Measurements from ENCODE around the gene DACT3.

Gene DACT3

DNA sequence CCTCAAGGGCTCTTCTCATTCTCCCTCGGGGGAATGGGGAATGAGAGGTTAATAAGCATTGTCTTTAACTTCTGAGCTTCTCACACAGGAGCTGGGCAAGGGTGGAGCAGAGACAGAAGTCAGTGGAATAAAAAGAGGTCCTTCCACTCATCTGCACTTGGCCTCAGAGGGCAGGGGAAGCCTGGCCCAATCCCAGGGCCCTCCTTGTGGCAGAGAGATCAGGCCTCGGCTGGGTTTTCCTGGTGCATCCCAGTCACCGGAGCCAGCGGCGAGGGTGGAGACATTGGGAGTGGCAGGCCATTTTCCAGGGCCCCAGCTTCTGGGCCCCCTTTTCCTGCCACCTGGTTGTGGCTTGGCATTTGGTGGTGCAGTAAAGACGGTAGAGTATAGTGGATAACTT, 49.2 kb downstream of the DACT3 start:
- no peak for DNase-seq (ENCODE audit: low read depth, low spot score)

DNA sequence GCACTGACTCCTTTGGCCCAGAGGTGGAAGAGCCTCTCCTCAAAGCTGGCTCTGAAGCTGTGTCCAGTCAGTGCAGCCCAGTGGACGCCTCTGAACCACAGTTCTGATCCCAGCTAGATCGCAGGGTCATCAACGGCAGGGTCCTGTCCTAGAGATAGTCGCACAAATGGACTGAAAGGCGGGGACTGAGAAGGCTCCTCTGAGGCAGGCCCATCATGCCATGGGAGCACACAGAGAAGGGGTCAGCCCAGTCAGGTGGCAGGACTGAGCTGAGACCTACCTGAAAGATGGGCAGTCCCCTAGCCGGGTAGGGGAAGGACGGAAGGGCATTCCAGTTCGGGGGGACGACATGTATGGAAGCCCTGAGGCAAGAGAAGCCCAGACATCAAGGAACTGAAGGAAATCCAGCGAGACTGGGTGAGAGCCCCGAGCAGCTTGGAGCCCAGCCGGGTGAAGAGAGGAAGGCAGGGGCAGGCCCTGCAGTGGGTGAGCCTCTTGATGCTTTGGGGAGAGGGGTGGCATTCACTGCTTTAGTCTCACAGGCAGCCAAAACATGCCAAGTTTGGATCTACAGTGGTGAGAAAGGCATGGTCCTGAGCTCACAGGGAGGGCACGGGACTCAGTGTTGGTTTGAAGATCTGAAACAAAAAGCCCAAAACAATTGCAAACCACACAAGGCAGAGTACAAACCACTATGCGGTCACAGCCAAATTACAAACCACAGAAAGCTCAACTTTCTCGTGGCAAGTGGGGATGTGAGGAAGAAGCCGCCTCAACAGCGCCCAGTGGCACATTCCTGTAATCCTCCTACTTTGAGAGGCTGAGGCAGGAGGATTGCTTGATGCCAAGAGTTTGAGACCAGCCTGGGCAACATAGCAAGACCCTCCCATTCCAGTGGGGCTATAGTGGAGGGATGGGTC, 49.9 kb downstream of the DACT3 start:
- DNase-seq (ENCODE audit: low read depth, low spot score) = no peak

DNA sequence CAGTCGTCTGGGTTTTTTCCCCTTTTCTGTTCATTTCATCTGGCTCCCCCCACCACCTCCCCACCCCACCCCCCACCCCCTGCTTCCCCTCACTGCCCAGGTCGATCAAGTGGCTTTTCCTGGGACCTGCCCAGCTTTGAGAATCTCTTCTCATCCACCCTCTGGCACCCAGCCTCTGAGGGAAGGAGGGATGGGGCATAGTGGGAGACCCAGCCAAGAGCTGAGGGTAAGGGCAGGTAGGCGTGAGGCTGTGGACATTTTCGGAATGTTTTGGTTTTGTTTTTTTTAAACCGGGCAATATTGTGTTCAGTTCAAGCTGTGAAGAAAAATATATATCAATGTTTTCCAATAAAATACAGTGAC, 50.6 kb downstream of the DACT3 start:
- DNase-seq (ENCODE audit: low read depth, low spot score) = no peak

DNA sequence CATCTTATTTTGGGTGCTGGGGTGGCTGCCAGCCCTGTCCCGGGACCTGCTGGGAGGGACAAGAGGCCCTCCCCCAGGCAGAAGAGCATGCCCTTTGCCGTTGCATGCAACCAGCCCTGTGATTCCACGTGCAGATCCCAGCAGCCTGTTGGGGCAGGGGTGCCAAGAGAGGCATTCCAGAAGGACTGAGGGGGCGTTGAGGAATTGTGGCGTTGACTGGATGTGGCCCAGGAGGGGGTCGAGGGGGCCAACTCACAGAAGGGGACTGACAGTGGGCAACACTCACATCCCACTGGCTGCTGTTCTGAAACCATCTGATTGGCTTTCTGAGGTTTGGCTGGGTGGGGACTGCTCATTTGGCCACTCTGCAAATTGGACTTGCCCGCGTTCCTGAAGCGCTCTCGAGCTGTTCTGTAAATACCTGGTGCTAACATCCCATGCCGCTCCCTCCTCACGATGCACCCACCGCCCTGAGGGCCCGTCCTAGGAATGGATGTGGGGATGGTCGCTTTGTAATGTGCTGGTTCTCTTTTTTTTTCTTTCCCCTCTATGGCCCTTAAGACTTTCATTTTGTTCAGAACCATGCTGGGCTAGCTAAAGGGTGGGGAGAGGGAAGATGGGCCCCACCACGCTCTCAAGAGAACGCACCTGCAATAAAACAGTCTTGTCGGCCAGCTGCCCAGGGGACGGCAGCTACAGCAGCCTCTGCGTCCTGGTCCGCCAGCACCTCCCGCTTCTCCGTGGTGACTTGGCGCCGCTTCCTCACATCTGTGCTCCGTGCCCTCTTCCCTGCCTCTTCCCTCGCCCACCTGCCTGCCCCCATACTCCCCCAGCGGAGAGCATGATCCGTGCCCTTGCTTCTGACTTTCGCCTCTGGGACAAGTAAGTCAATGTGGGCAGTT, 51.2 kb downstream of the DACT3 start:
- no peak for DNase-seq (ENCODE audit: low read depth, low spot score)

DNA sequence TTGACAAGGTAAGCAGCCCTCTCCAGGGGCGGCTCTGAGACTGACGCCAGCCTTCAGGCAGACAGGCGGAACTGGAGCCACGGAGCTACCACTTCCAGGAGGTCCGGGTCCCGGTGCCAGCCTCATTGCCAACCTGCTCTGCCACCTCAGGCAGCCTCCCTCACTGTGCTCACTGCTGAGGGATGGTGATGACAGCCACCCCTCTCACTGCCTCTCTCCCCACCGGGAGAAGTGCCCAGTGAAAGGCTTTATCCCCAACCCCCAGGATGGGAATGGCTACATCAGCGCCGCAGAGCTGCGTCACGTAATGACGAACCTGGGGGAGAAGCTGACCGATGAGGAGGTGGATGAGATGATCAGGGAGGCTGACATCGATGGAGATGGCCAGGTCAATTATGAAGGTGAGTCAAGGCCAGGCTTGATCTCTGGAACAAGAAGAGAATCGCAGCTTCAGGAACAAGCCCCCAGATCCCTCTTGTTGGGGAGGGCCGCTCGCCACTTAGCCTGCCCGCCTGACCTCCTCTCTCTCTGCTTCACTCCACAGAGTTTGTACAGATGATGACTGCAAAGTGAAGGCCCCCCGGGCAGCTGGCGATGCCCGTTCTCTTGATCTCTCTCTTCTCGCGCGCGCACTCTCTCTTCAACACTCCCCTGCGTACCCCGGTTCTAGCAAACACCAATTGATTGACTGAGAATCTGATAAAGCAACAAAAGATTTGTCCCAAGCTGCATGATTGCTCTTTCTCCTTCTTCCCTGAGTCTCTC, 52.2 kb downstream of the DACT3 start:
- DNase-seq (ENCODE audit: low read depth, low spot score) = no peak

DNA sequence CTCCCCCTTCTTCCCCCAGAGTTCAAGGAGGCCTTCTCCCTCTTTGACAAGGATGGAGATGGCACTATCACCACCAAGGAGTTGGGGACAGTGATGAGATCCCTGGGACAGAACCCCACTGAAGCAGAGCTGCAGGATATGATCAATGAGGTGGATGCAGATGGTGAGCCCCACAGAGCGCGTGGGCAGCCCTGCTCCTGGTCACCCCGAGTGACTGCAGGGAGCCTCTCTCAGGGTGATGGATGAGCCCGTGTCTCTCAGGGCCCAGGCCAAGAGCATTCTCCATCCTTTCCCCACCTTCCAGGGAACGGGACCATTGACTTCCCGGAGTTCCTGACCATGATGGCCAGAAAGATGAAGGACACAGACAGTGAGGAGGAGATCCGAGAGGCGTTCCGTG, 52.8 kb downstream of the DACT3 start:
- no peak for DNase-seq (ENCODE audit: low read depth, low spot score)

DNA sequence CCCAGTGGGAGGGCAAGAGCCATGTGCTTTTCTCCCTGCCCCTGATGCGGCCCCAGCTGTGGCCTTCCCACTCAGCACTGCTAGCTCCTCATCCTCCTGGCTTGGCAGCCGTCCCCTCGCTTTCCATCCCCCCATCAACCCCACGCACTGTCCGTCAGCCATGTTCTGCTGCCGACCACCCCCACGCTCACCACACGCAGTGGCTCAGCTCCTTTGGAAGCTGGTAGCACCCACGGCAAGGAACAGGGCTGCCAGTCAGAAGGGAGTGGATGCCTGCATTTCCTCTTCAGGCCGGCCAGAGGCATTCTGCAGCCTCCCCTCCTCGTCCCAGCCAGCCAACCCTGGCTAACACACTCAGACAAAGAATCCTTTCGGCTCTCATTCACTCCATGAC, 53.5 kb downstream of the DACT3 start:
- no peak for DNase-seq (ENCODE audit: low read depth, low spot score)

DNA sequence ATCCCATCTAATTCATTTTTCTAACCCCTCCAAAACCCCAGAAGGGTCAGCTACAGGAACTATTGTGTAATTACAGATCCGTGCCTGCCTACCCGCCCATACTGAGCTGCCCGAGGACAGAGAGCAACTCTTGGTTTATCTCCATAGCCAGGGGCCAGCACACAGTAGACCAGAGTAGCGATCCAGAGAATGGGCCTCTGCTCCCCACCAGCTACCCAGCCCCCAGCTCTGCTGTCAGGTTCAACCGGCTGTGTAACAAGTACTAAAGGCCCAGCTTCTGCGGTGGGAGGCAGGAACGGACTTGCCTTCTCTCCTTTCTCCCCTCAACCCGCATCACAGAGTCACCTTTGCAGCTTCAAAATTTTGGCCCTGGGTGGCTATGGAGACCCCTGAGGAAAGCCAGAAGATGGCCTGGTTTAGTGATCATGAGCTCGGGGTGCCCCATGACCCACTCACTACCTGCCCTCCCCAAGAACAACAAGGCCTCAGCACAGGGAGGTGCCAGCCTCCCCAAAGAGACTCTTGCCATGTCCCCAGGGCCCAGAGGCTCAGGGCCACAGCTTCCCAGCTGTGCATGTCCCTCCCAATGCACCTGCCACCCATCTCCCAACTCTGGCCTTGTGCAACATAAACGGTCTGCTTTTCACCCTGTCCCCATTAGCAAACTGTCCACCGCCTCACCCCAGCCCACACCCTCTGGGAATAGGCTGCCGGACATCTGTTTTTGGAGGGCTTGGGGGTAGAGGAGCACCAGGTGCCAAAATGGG, 54.1 kb downstream of the DACT3 start:
- no peak for DNase-seq (ENCODE audit: low read depth, low spot score)

DNA sequence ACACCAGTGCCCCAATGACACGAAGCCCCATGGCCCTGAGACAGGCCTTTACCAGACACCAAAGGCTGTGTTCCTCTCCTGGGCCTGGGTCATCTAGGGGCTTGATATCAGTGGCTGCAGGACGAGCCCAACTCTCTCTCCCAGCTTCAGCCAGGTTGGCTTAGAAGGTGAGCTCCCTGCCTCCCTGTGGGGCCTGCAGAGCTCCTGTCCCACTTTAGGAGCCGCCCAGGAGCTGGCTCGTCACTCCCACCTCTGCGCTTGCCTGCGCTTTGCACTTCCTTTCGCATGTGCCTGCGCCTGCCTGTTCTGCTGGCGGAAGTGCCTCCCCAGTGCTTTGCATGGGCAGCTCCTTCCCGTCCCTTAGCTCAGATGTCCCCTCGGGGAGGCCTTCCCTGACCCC, 55.0 kb downstream of the DACT3 start:
- no peak for DNase-seq (ENCODE audit: low read depth, low spot score)

DNA sequence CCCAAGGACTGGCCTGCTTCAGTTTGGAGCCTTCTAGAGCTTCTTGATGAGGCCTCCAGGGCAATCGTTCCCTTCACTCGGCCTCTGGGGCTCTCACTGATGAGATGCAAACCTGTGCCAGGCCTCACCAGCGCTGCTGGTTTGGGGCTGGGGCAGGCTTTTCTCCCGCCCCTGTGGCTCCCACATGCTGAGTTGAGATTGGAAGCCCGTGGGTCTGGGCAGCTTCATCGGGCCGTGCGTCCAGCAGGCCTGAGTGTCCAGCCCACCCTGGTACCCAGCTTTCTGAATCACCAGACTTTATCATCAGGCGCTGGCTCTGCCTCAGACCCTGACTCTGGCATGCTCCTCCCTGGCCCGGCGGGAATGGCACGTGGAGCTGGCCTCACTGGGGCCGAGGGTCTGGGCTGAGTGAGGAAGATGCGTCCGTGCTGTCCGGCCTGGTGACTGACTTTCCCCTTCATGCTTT, 55.6 kb downstream of the DACT3 start:
- DNase-seq (ENCODE audit: low read depth, low spot score) = no peak

DNA sequence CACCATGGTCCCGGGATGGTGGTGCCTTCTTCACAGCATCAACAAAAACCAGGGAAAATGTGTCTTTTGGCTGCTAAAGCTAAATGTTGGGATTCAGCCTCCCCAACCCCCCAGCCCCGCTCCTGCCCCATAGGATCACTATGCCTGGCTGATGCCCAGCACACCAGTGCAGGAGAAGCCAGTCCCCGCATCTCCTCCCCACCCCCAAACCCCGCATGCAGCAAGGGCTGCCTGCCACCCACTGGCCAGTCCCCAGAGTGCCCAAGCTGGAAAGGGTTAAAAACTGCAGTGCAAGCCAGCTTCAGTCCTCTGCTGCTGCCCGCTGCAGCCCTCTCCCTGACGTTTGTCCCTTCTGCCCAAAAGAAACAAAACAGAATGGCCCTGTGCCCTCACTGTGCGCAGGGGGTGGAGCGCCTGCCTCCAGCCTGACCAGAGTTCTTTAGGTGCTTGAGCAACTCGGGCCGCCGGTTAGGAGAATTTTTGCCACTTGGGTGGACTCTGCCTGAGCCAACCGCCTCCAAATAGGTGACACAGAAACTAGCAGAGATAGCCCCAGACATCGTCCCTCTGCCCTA, 56.1 kb downstream of the DACT3 start:
- no peak for DNase-seq (ENCODE audit: low read depth, low spot score)

DNA sequence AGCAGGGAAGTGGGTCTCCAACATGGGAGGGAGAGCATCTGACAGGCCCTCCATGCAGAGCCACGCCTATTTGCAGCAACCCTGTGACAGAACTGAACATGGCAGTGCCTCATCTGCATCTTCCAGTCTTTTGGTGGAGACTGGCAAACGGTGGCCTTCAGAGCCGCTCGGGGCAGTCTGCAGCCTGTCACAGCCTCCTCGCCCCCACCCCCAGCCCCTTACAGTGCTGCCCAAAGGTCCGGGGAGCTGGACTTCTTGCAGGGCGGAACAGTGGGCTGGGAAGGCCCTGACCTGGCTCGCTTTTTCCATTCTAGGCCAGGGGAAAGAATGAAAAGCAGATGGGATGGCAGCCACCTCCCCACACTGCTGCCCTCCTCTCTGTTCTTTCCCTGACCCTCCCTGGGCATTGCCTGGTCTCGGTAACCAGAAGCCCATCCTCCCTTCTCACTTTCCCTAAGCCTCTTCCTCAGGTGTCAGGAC, 57.2 kb downstream of the DACT3 start:
- DNase-seq (ENCODE audit: low read depth, low spot score) = no peak

DNA sequence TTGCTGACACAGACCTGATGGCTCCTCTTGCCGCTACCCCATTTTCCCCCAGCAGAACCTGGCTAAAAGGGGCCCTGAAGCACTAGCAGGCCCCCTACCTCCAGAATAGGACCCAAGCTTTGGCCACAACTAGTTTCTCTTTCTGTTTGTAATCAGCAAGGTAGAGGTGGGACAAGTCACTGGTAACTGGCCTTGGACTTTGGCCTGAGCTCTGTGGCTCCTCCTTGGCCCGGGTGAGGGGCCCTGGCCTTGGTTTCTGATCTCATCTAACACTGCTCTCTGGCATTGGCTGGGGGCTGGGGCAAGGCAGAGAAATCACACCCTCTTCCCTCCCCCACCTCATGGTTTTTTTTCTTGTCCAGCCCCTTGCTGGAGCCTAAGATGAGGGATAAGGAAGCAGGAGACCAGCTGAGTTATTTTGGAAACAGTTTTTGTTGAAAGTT, 57.8 kb downstream of the DACT3 start:
- DNase-seq (ENCODE audit: low read depth, low spot score) = no peak

DNA sequence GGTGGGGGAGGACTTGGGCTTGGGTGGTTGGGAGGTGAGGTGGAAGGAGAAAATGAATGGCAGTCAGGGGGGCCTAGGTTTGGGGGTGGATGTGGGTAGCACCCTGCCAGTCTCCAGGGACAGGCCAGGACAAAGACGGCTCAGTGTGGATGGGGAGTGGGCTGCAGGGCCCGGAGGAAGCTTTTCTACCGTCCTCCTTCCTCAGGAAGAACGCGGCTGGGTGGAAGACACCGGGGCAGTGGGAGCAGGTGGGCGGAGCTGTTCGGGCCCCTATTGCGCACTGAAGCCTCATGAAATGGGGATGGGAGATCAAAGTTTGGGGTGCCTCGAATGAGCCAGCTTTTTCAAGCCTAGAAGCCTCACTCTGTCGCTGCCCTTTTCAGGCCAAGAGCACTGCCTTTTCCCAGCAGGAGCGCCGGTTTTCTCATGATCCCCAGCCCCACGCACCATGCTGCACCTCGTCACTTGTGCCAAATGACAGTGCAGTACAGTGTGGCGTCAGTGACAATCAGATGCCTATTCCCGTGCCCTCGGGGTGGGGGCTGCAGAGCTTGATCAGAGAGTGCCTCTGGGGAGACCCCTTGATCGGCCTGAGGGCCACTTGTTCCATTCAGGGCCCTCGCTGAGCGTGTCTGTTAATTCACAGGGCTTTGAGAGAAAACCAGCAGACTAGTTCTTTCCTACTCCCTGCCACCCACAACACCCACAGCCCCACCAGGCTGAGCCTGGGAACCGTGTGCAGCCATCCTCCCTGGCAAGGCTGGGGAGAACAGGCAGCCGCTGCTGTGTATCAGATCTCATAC, 58.4 kb downstream of the DACT3 start:
- no peak for DNase-seq (ENCODE audit: low read depth, low spot score)

DNA sequence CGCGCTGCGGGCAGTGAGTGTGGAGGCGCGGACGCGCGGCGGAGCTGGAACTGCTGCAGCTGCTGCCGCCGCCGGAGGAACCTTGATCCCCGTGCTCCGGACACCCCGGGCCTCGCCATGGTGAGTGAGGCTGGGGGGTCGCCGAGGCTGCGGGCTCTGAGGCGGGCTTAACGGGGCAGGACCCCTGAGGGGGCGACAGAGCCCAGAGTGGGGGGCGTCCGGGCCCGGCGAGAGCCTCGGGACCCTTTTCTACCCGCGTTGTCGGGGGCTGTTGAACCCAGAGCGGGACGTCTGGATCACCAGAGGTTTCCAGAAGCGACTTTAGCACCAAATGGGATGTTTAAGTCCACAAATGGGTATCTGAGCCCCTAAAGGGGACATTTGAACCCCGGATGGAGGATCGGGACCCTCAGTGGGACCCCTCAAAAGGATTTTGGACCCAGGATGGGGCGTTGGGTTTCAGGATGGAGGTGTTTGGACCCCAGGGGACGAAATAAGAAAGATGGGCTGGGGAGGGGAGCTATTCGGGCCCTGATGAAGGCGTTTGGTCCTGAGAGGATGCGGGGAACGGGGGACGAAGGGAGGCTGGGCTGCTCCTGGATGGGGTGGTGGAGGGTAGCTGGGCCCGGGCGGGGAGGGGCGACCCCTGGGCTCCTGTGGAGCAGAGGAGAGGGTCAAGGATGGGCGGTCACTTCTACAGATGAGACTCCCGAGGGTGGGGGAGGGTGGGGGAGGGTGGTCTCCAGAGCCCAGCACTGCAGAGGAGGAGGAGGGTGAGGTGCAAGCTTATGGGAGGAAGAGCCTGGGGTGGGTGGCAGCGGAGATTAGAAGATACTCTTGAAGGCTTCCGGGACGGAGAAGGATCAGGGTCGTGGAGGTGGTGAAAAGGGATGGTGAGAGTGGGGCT, 59.4 kb downstream of the DACT3 start, which contains the start of gene CALM3:
TSS of gene CALM3 (plus strand) at position 13 of the 907 bp plus-strand sequence. CDS start at position 118, 105 bp downstream.
- no peak for DNase-seq (ENCODE audit: low read depth, low spot score)

DNA sequence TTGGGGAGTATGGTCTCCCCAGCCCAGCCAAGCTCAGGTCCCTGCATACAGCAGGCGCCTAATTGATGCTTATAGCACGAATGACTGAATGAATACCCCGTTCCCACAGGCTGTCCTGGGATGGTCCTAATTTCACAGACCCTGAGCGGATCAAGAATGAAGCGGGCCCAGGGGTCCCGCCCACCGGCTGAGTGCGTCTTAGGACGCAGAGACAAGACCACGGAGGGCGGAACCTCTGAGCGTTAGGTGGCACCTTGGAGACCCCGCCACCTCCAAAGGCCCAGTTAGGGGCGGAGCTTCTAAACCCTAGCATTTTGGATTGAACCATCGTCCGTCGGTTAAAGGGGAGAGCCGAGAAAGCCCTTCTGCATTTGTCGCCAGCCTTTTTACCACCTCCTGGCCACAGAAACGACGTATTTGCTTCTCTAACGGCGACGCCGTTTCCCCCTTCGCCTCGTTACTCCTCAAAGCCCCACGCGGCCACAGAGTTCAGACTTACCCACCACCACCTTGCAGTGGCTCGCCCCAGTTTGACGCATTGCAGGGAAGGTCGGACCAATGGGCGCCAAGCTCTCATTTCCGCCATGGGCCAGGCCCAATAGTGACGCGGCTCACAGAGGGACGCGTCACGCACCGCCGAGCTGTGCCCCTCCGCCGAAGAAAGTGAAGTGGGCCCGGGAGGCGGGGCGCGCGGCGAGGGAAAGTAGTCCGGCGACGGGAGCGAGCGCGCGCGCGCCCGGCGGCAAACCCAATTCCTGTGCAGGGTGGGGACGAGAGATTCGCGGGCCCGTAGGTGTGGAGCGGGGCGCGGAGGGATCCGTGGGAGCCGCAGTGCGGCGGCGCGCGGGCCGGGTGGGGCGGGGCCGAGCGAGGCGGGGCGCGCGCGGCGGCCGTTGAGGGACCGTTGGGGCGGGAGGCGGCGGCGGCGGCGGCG, 60.3 kb downstream of the DACT3 start:
- DNase-seq (ENCODE audit: low read depth, low spot score) = peak; percentile 86

DNA sequence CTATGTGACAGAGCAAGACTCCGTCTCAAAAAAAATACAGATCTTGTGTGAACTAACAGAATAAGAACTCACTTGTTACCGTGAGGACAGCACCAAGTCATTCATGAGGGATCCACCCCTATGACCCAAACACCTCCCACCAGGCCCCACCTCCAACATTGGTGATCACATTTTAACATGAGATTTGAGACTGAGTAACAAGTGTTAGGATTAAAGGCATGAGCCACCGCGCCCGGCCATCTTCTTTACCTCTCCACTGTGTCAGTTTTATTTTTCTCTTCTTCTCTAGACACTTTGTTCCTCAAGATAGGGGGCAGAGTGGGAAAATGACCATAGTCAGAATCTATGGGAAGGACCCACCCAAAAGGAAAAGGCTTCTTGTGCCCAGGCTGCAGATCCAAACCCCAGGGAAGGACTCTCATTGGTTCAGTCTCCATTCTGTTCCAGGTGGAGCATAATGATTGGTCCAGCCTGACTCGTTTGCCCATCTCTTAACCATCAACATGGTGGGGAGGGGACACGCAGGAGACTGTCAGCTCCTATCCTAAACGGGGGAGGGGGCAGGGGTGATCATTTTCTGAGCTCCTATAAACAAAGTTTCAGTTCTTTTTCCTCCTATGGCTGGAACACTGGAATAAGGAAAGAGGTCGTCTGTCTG, 61.1 kb downstream of the DACT3 start:
- peak; percentile 48 for DNase-seq (ENCODE audit: low read depth, low spot score)

Data from iPS DF 19.7 (cell line).